Measurements from ENCODE around the gene SDF4.
A peak's percentile ranks its signal among the peaks of the same experiment; 100 is the strongest.

SDF4 gene

GRCh38 chr1:1206966-1207531, 24.8 kb downstream of the SDF4 start:
- in situ Hi-C loops (cut with HindIII; ENCODE audit: low pct_unique_long_range_greater_than_20kb, low sequenced_read_pairs): no loop called here
- DNase-seq (ENCODE audit: low read depth in 1 of 2, low spot score in 1 of 2): no peak
- TF ChIP-seq JUND (IDR thresholded peaks at IDR 0.05; ENCODE audit: low read depth): no peak

- no peak for TF ChIP-seq JUND (IDR thresholded peaks at IDR 0.05; ENCODE audit: low read depth)
- in situ Hi-C loops (cut with HindIII; ENCODE audit: low pct_unique_long_range_greater_than_20kb, low sequenced_read_pairs): no loop called here
- peak; percentile 67 to 68 for DNase-seq (ENCODE audit: low read depth in 1 of 2, low spot score in 1 of 2)
Measured at GRCh38 chr1:1206376-1206965, 25.3 kb downstream of the SDF4 start, which contains the start of gene TNFRSF18. Gene TNFRSF18 (minus strand): TSS chr1:1206592. CDS start chr1:1206571, 21 bp downstream.

- no peak for DNase-seq (ENCODE audit: low read depth in 1 of 2, low spot score in 1 of 2)
- no peak for TF ChIP-seq JUND (IDR thresholded peaks at IDR 0.05; ENCODE audit: low read depth)
- in situ Hi-C loops (cut with HindIII; ENCODE audit: low pct_unique_long_range_greater_than_20kb, low sequenced_read_pairs): no loop called here
Measured at GRCh38 chr1:1205769-1206375, 25.9 kb downstream of the SDF4 start.

- in situ Hi-C loops (cut with HindIII; ENCODE audit: low pct_unique_long_range_greater_than_20kb, low sequenced_read_pairs): no loop called here
- no peak for DNase-seq (ENCODE audit: low read depth in 1 of 2, low spot score in 1 of 2)
- TF ChIP-seq JUND (IDR thresholded peaks at IDR 0.05; ENCODE audit: low read depth): no peak
Measured at GRCh38 chr1:1204998-1205768, 26.6 kb downstream of the SDF4 start.

- in situ Hi-C loops (cut with HindIII; ENCODE audit: low pct_unique_long_range_greater_than_20kb, low sequenced_read_pairs): no loop called here
- DNase-seq (ENCODE audit: low read depth in 1 of 2, low spot score in 1 of 2): no peak
Measured at GRCh38 chr1:1204425-1204920, 27.3 kb downstream of the SDF4 start.

GRCh38 chr1:1203561-1204424, 28.0 kb downstream of the SDF4 start:
- no peak for TF ChIP-seq JUND (IDR thresholded peaks at IDR 0.05; ENCODE audit: low read depth)
- DNase-seq (ENCODE audit: low read depth in 1 of 2, low spot score in 1 of 2): no peak
- in situ Hi-C loops (cut with HindIII; ENCODE audit: low pct_unique_long_range_greater_than_20kb, low sequenced_read_pairs): no loop called here

More at GRCh38 chr1:1204425-1204920, 27.3 kb downstream of the SDF4 start:
- no peak for TF ChIP-seq JUND (IDR thresholded peaks at IDR 0.05; ENCODE audit: low read depth)

- in situ Hi-C loops (cut with HindIII; ENCODE audit: low pct_unique_long_range_greater_than_20kb, low sequenced_read_pairs): no loop called here
Measured at GRCh38 chr1:1202831-1203560, 28.8 kb downstream of the SDF4 start.

GRCh38 chr1:1200876-1201810, 30.7 kb downstream of the SDF4 start:
- in situ Hi-C loops (cut with HindIII; ENCODE audit: low pct_unique_long_range_greater_than_20kb, low sequenced_read_pairs): no loop called here
- peak; percentile 44 to 60 for DNase-seq (ENCODE audit: low read depth in 1 of 2, low spot score in 1 of 2)
- no peak for TF ChIP-seq JUND (IDR thresholded peaks at IDR 0.05; ENCODE audit: low read depth)

More at GRCh38 chr1:1202831-1203560, 28.8 kb downstream of the SDF4 start:
- no peak for DNase-seq (ENCODE audit: low read depth in 1 of 2, low spot score in 1 of 2)
- no peak for TF ChIP-seq JUND (IDR thresholded peaks at IDR 0.05; ENCODE audit: low read depth)

- no peak for TF ChIP-seq JUND (IDR thresholded peaks at IDR 0.05; ENCODE audit: low read depth)
- in situ Hi-C loops (cut with HindIII; ENCODE audit: low pct_unique_long_range_greater_than_20kb, low sequenced_read_pairs): no loop called here
- DNase-seq (ENCODE audit: low read depth in 1 of 2, low spot score in 1 of 2): no peak
Measured at GRCh38 chr1:1199961-1200875, 31.6 kb downstream of the SDF4 start.
